DOHH2 (cell line): ENCODE data around the gene SLC39A5.

Experiments used
- H3F3A ChIP-seq: fragments of 200-600 bp; sonication (generic), shearing (Covaris generic); 2 replicates; pipeline ENCODE4 v1.6.0; 2016; ENCODE audit warnings: antibody characterized with exemption, mild to moderate bottlenecking; ENCODE audit not compliant: control insufficient read depth, insufficient read depth
- H3K27ac ChIP-seq: fragments of 200-600 bp; sonication (generic); 2 replicates; pipeline ENCODE4 v1.5.1; 2014; ENCODE audit warnings: low read depth, mild to moderate bottlenecking, low read length, moderate library complexity
- H3K27me3 ChIP-seq: fragments of 200-600 bp; sonication (generic); 2 replicates; pipeline ENCODE4 v1.6.1; 2014; ENCODE audit warnings: mild to moderate bottlenecking, low read length, mixed read lengths; ENCODE audit not compliant: control insufficient read depth
- H3K36me3 ChIP-seq: fragments of 200-600 bp; sonication (generic); 2 replicates; pipeline ENCODE4 v1.6.1; 2014; ENCODE audit warnings: mild to moderate bottlenecking, low read length, moderate library complexity, mixed read lengths; ENCODE audit not compliant: control insufficient read depth
- H3K4me1 ChIP-seq: fragments of 200-600 bp; sonication (generic); 2 replicates; pipeline ENCODE4 v1.6.1; 2014; ENCODE audit warnings: mild to moderate bottlenecking, low read length, mixed read lengths; ENCODE audit not compliant: control insufficient read depth
- H3K4me2 ChIP-seq: fragments of 200-600 bp; sonication (generic); 2 replicates; pipeline ENCODE4 v1.6.0; 2014; ENCODE audit warnings: mild to moderate bottlenecking, low read length, moderate library complexity
- H3K4me3 ChIP-seq: fragments of 200-600 bp; sonication (generic); 2 replicates; pipeline ENCODE4 v1.5.1; 2014; ENCODE audit warnings: mild to moderate bottlenecking, low read length, mixed read lengths
- H3K79me2 ChIP-seq: fragments of 200-600 bp; sonication (generic); 2 replicates; pipeline ENCODE4 v1.6.1; 2014; ENCODE audit warnings: mild to moderate bottlenecking, low read length, mixed read lengths; ENCODE audit not compliant: control insufficient read depth
- H3K9me2 ChIP-seq: fragments of 200-600 bp; sonication (generic); replicated peaks from 2 replicates; pipeline ENCODE4 v1.6.1; 2014; ENCODE audit warnings: mild to moderate bottlenecking, low read length, mixed read lengths; ENCODE audit not compliant: control insufficient read depth
- H3K9me3 ChIP-seq: fragments of 200-600 bp; sonication (generic); 2 replicates; pipeline ENCODE4 v1.6.1; 2014; ENCODE audit warnings: antibody characterized with exemption, low read length, mixed read lengths; ENCODE audit not compliant: control insufficient read depth, insufficient read depth
- H4K20me1 ChIP-seq: fragments of 200-600 bp; sonication (generic); 2 replicates; pipeline ENCODE4 v1.6.0; 2014; ENCODE audit warnings: low read depth, mild to moderate bottlenecking, antibody characterized with exemption, low read length, moderate library complexity; ENCODE audit not compliant: control insufficient read depth, insufficient read depth
- EZH2phosphoT487 ChIP-seq: fragments of 200-600 bp; sonication (generic); IDR thresholded peaks from 2 replicates; pipeline ENCODE4 v1.6.1; 2017; ENCODE audit warnings: borderline replicate concordance, mild to moderate bottlenecking, antibody characterized with exemption, low read length, moderate library complexity, mixed read lengths
- TF ChIP-seq, protein P1 (sequence below): fragments of 200-600 bp; sonication (generic); IDR thresholded peaks from one replicate; pipeline ENCODE4 v1.5.1; 2014; ENCODE audit warnings: antibody characterized with exemption, mild to moderate bottlenecking, low read depth, low read length; ENCODE audit not compliant: poor library complexity, severe bottlenecking

Gene SLC39A5

DNA sequence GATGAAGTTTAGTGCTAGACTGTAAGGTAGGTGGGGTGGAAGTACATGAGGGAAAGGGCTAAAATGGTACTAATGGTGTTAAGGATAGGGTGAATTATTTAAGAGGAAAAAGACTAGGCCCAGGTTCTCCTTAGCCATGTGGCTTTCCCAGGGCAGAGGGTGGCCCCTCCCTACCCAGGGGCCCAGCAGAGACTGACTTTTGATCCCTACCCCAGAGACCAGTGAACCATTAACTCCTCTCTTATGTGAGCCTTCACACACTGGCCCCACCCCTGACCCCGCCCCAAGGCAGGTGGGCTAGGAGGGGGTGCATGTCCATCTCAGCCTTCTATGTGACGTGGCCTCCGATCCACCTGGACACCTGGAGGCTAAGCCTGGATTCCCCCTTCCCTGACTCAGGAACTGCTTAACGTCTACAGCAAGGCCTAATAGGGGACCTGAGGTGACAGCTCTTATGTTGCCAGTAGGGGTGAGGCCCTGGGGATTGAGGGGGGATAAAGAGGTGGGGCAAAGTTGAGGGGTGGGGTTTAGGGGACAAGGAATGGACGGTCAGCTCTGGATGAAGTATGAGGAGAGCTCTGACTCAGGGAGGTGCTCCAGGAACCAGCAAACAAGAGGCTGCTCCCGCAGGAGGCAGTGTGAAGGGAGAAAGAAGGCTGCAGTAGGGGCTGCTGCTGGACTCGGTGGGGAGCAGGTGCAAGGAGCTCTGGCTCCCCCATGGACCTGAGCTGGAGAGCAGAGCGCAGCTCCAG, 757 bp downstream of the SLC39A5 start:
- peaks cover 3% of the 10 kb centered on the region; the same call in 1 of the 2 replicates for H3K4me1 ChIP-seq
- no peaks in the 10 kb centered on the region for H3K79me2 ChIP-seq
- no peaks in the 10 kb centered on the region for H3K9me2 ChIP-seq
- H3K4me2 ChIP-seq = no peak overlapping the region
- H3K27ac ChIP-seq = no peak overlapping the region
- H3K27me3 ChIP-seq = no peaks in the 10 kb centered on the region
- peaks cover 6% of the 10 kb centered on the region; the same call in 1 of the 2 replicates for H3K36me3 ChIP-seq
- H3K9me3 ChIP-seq = no peaks in the 10 kb centered on the region
- no peak overlapping the region for H3K4me3 ChIP-seq
- no peaks in the 10 kb centered on the region for H3F3A ChIP-seq
- H4K20me1 ChIP-seq = no peaks in the 10 kb centered on the region
- no peak for TF ChIP-seq EZH2phosphoT487
- TF ChIP-seq, protein P1, sequence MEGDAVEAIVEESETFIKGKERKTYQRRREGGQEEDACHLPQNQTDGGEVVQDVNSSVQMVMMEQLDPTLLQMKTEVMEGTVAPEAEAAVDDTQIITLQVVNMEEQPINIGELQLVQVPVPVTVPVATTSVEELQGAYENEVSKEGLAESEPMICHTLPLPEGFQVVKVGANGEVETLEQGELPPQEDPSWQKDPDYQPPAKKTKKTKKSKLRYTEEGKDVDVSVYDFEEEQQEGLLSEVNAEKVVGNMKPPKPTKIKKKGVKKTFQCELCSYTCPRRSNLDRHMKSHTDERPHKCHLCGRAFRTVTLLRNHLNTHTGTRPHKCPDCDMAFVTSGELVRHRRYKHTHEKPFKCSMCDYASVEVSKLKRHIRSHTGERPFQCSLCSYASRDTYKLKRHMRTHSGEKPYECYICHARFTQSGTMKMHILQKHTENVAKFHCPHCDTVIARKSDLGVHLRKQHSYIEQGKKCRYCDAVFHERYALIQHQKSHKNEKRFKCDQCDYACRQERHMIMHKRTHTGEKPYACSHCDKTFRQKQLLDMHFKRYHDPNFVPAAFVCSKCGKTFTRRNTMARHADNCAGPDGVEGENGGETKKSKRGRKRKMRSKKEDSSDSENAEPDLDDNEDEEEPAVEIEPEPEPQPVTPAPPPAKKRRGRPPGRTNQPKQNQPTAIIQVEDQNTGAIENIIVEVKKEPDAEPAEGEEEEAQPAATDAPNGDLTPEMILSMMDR = no peak

DNA sequence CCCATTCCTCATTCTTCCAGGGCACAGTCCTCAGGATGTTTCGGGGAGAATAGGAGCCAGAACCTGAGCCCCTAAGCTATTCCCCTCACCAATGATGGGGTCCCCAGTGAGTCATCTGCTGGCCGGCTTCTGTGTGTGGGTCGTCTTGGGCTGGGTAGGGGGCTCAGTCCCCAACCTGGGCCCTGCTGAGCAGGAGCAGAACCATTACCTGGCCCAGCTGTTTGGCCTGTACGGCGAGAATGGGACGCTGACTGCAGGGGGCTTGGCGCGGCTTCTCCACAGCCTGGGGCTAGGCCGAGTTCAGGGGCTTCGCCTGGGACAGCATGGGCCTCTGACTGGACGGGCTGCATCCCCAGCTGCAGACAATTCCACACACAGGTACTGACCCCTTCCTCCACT, 1.3 kb downstream of the SLC39A5 start:
- no peaks in the 10 kb centered on the region for H3F3A ChIP-seq
- no peaks in the 10 kb centered on the region for H3K27me3 ChIP-seq
- no peak overlapping the region for H3K4me3 ChIP-seq
- H3K79me2 ChIP-seq = no peaks in the 10 kb centered on the region
- peaks cover 4% of the 10 kb centered on the region; the same call in 1 of the 2 replicates for H3K36me3 ChIP-seq
- H3K9me2 ChIP-seq = no peaks in the 10 kb centered on the region
- TF ChIP-seq EZH2phosphoT487 = no peak
- TF ChIP-seq, protein P1 = no peak
- H3K9me3 ChIP-seq = no peaks in the 10 kb centered on the region
- H3K27ac ChIP-seq = no peak overlapping the region
- H3K4me2 ChIP-seq = no peak overlapping the region
- peaks cover 3% of the 10 kb centered on the region; the same call in 1 of the 2 replicates for H3K4me1 ChIP-seq
- no peaks in the 10 kb centered on the region for H4K20me1 ChIP-seq

DNA sequence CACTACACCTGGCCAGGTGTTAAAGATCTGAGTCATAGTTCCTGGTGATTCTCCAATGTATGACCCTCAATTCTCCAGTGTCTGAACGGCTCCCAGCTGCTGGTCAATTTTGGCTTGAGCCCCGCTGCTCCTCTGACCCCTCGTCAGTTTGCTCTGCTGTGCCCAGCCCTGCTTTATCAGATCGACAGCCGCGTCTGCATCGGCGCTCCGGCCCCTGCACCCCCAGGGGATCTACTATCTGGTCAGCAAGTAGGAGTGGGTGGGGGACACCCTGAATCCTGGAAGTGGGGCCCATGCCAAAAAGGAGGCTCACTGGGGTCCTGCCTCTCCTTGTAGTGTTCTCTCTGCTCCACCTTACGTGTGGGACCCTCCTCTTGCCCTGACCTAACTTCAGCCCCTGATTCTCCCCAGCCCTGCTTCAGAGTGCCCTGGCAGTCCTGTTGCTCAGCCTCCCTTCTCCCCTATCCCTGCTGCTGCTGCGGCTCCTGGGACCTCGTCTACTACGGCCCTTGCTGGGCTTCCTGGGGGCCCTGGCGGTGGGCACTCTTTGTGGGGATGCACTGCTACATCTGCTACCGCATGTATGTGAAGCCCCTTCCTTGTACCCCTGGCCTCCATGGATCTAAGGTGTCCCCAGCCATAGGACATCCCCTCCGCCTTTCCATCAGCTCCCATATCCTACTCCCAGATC, 5.0 kb downstream of the SLC39A5 start:
- Histone ChIP-seq H3K27ac (no peak overlapping the region), H3K27me3 (no peaks in the 10 kb centered on the region), H3F3A (no peaks in the 10 kb centered on the region), H3K4me2 (no peak overlapping the region), H3K79me2 (no peaks in the 10 kb centered on the region), H3K4me1 (peaks cover 3% of the 10 kb centered on the region; the same call in 1 of the 2 replicates), H3K9me2 (no peaks in the 10 kb centered on the region), H3K4me3 (no peak overlapping the region), H4K20me1 (no peaks in the 10 kb centered on the region), H3K9me3 (no peaks in the 10 kb centered on the region), H3K36me3 (no peaks in the 10 kb centered on the region)
- TF ChIP-seq EZH2phosphoT487 = no peak
- TF ChIP-seq, protein P1 = no peak
